NOMO-1 treated with DMSO at 0.1 percent for 48 hours (cell line): ENCODE measurements around the gene SMARCC2.

Source experiments
- DNase-seq: peaks from one replicate; lab custom pipeline; 2025; ENCODE audit not compliant: unreplicated experiment; lab: John Stamatoyannopoulos, UW

Gene SMARCC2

GRCh38 chr12:56189099-56189917 is at the start of gene SMARCC2:
SMARCC2 (minus strand) TSS chr12:56189483; CDS start chr12:56189461, 22 bp downstream.
- peak; percentile 76 for DNase-seq

GRCh38 chr12:56237552-56237951 is 48.3 kb upstream of the SMARCC2 start:
- DNase-seq, result no peak

GRCh38 chr12:56236985-56237384 is 47.7 kb upstream of the SMARCC2 start:
- DNase-seq, result no peak

GRCh38 chr12:56236091-56236490 is 46.8 kb upstream of the SMARCC2 start:
- DNase-seq, result no peak

GRCh38 chr12:56234746-56235436 is 45.6 kb upstream of the SMARCC2 start:
- no peak for DNase-seq

- no peak for DNase-seq
Observed at GRCh38 chr12:56231184-56231582, 41.9 kb upstream of the SMARCC2 start.

GRCh38 chr12:56230432-56231183 is 41.3 kb upstream of the SMARCC2 start:
- DNase-seq, result no peak

- DNase-seq, result no peak
Observed at GRCh38 chr12:56229916-56230431, 40.7 kb upstream of the SMARCC2 start, which contains the start of gene SLC39A5. SLC39A5 (plus strand) TSS chr12:56230051; CDS start chr12:56231275, 1,224 bp downstream.

GRCh38 chr12:56229082-56229481 is 39.8 kb upstream of the SMARCC2 start:
- DNase-seq, result no peak

- no peak for DNase-seq
Observed at GRCh38 chr12:56224954-56225353, 35.7 kb upstream of the SMARCC2 start.

- peak; percentile 95 for DNase-seq
Observed at GRCh38 chr12:56224102-56224701, 34.9 kb upstream of the SMARCC2 start, which contains the start of gene NABP2. NABP2 (plus strand) TSS chr12:56224342; CDS start chr12:56224857, 515 bp downstream.

- no peak for DNase-seq
Observed at GRCh38 chr12:56223571-56224101, 34.4 kb upstream of the SMARCC2 start.

- DNase-seq, result no peak
Observed at GRCh38 chr12:56222531-56222895, 33.2 kb upstream of the SMARCC2 start.

GRCh38 chr12:56221757-56222530 is 32.7 kb upstream of the SMARCC2 start, which contains the start of gene RNF41:
RNF41 (minus strand) TSS chr12:56221922; CDS start chr12:56214047, 7,875 bp downstream.
- peak; percentile 97 for DNase-seq

- DNase-seq, result no peak
Observed at GRCh38 chr12:56221232-56221756, 32.0 kb upstream of the SMARCC2 start.

- DNase-seq, result peak; percentile 91
Observed at GRCh38 chr12:56220611-56221231, 31.4 kb upstream of the SMARCC2 start.

- no peak for DNase-seq
Observed at GRCh38 chr12:56219840-56220239, 30.6 kb upstream of the SMARCC2 start.

GRCh38 chr12:56216461-56216860 is 27.2 kb upstream of the SMARCC2 start:
- no peak for DNase-seq

- DNase-seq, result no peak
Observed at GRCh38 chr12:56213878-56214277, 24.6 kb upstream of the SMARCC2 start.
